ENCODE measurements around the gene TAC3. TPM values are rescaled to one million over a fixed set of nuclear protein-coding genes. Genes with fewer than 3 reads are reported as not detected.
"Not testable (repeated sequence)": the region's sequence is repeated elsewhere in the genome, so short reads cannot be mapped to it uniquely, and the experiment has no call there.

TAC3 gene
- total RNA-seq, 1 experiment from 2014 or later: not detected

DNA sequence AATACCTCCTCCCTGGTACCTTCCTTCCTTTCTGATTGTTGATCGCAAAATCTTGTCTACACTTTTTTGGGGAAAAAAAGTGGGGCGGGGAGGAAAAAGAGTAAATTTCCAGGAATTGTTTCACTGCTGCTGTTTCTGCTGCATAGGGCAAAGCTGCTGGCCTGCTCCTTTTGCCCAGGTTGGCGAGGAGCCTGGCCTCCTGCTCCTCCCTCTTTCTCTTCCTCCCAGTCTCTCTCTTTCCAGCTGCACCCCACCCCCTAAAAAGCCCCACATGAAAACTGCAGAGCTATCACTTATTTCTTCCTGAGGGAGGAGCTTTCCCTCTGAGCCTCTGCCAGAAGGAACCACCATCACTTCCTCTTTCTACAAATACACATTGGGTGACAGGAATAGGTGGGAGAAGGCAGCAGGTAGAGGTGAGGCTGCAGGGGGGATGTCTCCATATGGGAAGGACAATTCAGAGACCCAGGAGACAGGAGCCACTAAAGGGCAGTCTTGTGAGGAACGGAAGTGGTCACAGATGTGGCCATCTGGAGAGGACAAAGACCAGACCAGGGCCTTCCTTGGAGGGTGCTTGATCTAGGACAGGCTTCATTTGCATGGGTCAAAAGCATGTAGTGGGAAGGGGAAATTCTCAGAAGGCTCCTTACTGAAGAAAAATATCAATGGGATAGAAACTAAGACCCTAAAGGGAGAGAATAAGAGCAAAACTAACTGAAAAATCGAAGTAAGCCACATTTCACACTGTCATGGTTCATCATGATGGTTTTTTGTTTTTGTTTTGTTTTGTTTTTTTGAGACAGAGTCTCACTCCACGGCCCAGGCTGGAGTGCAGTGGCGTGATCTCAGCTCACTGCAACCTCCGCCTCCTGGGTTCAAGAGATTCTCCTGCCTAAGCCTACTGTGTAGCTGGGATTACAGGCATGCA lies 24.7 kb downstream of the TAC3 start:
- in situ Hi-C loops (cut with HindIII; ENCODE audit: low pct_unique_long_range_greater_than_20kb, low sequenced_read_pairs): no loop called here

DNA sequence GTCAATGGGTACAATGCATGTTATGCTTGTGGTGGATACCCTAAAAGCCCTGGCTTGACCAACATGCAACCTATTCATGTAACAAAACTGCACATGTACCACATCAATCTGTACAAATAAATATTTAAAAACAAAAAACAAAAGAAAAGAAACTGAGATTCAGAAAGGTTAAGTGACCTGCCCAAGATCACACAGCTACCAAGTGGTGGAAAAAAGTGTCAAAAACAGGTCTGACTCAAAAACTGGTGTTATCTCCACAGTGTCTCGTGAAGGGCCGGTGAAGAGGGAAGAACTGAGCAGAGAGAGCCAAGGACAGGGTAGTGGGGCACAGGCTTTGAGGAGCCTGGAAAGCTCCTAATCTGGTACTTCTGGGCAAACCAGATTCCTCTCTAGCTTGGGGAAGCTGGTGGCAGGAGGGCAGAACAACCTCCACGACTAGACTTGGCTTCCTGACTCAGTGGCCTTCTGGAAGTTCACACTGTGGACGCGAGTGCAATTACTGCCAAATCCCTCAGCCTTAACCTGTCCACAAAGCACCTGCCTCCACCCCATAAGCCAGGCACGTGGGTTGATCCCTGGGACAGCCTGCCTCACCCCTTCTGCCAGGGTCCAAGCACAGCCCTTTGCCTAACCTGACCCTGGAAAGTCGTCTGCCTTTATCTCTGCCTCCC lies 25.5 kb downstream of the TAC3 start:
- in situ Hi-C loops (cut with HindIII; ENCODE audit: low pct_unique_long_range_greater_than_20kb, low sequenced_read_pairs): no loop called here
- DNase-seq (ENCODE audit: low read depth): no peak

More for the DNA sequence above, 24.7 kb downstream of the TAC3 start:
- DNase-seq (ENCODE audit: low read depth): no peak

DNA sequence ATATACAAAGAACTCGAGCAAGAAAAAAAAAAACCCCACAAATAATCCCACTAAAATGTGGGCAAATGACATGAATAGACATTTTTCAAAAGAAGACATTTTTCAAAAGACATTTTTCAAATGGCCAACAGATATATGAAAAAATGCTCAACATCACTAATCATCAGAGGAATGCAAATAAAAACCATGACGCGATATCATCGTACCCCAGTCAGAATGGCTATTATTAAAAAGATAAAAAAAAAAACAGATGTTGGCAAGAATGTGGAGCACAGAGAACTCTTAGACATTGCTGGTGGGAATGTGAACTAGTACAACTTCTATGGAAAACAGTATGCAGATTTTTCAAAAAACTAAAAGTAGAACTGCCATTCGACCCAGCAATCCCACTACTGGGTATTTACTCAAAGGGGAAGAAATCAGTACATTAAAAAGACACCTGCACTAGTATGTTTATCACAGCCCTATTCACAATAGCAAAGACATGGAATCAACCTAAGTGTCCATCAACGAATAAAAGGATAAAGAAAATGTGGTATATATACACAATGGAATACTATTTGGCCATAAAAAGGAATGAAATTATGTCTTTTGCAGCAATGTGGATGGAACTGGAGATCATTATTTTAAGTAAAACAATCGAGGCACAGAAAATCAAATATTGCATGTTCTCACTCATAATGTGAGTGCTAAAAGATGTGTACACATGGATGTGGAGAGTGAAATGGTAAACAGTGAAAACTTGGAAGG lies 26.3 kb downstream of the TAC3 start:
- no peak for DNase-seq (ENCODE audit: low read depth)
- in situ Hi-C loops (cut with HindIII; ENCODE audit: low pct_unique_long_range_greater_than_20kb, low sequenced_read_pairs): no loop called here

- DNase-seq (ENCODE audit: low read depth): no peak
- in situ Hi-C loops (cut with HindIII; ENCODE audit: low pct_unique_long_range_greater_than_20kb, low sequenced_read_pairs): no loop called here
Observed at GRCh38 chr12:56988207-56988739, 28.1 kb downstream of the TAC3 start.

DNA sequence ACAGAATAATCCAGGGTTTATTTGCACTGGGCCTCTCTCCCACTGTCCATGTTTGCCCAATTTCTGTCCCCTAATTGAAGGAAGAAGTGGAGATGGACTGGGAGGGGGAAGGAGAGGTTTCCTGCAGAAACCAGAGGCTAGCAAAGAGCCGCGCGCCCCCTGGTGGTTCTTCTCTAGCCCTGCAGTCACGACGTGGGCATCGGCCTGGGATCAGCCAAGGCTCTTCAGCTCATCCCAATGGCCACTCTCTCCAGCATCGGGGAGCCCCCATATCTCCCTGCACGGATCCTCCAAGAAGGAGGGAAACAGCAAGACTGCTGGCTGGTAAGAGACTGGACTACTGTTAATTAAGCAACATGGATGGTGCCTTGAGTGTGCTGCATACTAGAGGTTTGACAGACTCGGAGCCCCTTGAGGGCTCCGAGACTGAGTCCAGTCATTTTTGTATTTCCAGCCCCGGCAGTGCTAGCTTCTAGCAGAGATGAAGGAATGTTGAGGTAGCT lies 28.7 kb downstream of the TAC3 start:
- DNase-seq (ENCODE audit: low read depth): peak; percentile 68
- in situ Hi-C loops (cut with HindIII; ENCODE audit: low pct_unique_long_range_greater_than_20kb, low sequenced_read_pairs): no loop called here

DNA sequence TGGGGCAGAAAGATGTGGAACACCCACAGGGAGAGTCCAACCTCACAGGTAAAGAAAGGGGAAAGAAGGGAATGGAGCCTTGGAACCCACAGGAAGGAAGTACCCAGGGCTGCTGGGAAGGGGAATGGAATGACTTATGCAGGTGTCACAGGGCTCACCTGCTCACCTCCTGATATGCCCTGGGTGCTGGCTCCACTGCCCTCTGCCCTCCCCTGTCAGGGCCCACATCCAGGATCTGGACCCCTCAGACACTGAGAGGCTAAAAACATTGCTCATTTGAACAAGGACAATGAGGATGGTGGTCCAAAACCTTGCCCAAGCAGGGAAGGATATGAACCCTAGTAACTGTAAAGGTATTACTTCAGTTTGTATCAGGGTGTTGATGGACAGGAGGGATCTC lies 29.3 kb downstream of the TAC3 start:
- no peak for DNase-seq (ENCODE audit: low read depth)
- in situ Hi-C loops (cut with HindIII; ENCODE audit: low pct_unique_long_range_greater_than_20kb, low sequenced_read_pairs): no loop called here

GRCh38 chr12:56985714-56986113 lies 30.6 kb downstream of the TAC3 start:
- in situ Hi-C loops (cut with HindIII; ENCODE audit: low pct_unique_long_range_greater_than_20kb, low sequenced_read_pairs): not testable (repeated sequence)
- peak; percentile 72 for DNase-seq (ENCODE audit: low read depth)

- in situ Hi-C loops (cut with HindIII; ENCODE audit: low pct_unique_long_range_greater_than_20kb, low sequenced_read_pairs): no loop called here
- no peak for DNase-seq (ENCODE audit: low read depth)
Observed at GRCh38 chr12:56983386-56983785, 32.9 kb downstream of the TAC3 start.

DNA sequence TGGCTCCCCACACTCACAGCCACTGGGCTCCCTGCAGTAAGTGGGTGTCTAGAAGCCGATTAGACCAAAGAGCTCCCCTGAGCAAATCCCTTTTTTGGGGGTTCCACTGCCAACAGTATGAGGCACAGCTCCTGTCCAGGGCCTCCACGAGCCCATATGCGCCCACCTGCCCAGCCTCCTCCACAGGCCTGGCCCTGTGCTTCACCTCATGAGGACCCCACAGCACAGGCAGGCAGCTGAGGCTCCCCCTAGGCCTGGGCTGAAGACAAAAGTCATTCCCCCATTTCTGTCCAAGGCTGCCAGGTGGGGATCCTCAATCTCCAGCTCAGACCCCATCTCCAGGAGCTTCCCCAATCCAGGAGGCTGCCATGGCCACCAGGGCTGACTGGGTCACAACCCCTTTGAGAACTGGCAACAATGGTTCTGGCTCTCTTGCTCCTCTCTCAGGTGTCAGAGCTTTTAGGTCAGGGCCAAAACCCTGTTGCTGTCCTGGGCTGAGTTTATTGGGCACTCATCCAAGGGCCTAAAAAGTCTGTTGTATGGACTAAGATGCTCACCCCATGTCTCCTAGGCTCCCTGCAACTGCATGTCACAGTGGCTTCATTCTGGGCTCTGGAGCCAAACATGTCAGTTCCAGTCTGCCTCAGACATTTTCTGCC lies 33.6 kb downstream of the TAC3 start:
- in situ Hi-C loops (cut with HindIII; ENCODE audit: low pct_unique_long_range_greater_than_20kb, low sequenced_read_pairs); DNase-seq (ENCODE audit: low read depth): not testable (repeated sequence)

- in situ Hi-C loops (cut with HindIII; ENCODE audit: low pct_unique_long_range_greater_than_20kb, low sequenced_read_pairs): no loop called here
Observed at GRCh38 chr12:56980941-56981530, 35.3 kb downstream of the TAC3 start.

GRCh38 chr12:56980268-56980667 lies 36.1 kb downstream of the TAC3 start:
- in situ Hi-C loops (cut with HindIII; ENCODE audit: low pct_unique_long_range_greater_than_20kb, low sequenced_read_pairs): no loop called here
- no peak for DNase-seq (ENCODE audit: low read depth)

More at GRCh38 chr12:56980941-56981530, 35.3 kb downstream of the TAC3 start:
- no peak for DNase-seq (ENCODE audit: low read depth)

GRCh38 chr12:56979628-56980027 lies 36.7 kb downstream of the TAC3 start:
- no peak for DNase-seq (ENCODE audit: low read depth)
- in situ Hi-C loops (cut with HindIII; ENCODE audit: low pct_unique_long_range_greater_than_20kb, low sequenced_read_pairs): no loop called here

DNA sequence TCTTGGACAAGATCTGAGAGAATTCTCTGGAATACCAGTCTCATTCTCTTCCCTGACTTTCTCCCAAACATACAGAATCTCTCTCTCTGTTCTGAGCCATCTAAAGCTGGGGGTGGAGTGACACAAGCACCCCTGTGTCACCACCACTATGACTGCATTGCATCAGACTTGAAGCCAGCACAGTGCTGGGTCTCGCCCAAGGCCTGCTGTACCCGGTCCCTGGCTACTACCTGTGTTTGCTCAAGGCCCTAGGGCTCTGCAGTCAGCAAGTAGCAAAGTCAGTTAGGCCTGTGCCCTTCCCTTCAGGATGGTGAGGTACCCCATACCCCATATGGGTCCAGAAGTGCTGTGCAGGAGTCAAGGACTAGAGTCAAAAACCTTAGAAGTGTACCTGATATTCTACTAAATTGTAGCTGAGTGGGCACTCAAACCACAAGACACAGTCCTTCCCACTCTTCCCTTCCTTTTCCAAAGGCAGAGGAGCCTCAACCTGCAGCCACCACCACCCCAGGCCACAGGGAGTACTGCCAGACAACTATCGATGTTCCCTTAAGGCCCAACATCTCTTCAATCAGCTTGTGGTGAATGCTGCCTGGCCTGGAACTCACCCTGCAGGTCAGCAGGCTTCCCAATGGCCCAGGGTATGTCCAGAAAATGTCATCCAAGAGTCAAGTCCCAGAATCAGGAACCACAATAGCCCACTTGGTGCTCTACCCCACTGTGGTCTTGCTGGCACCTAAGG lies 37.8 kb downstream of the TAC3 start:
- in situ Hi-C loops (cut with HindIII; ENCODE audit: low pct_unique_long_range_greater_than_20kb, low sequenced_read_pairs): no loop called here
- DNase-seq (ENCODE audit: low read depth): no peak

DNA sequence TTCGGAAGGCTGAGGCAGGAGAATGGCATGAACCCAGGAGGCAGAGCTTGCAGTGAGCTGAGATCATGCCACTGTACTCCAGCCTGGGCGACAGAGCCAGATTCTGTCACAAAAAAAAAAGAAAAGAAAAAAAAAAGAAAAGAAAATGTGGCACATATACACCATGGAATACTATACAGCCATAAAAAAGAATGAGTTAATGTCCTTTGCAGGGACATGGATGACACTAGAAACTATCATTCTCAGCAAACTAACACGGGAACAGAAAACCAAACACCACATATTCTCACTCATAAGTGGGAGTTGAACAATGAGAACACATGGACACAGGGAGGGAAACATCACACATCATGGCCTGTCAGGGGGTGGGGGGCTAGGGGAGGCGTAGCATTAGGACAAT lies 39.0 kb downstream of the TAC3 start:
- in situ Hi-C loops (cut with HindIII; ENCODE audit: low pct_unique_long_range_greater_than_20kb, low sequenced_read_pairs); DNase-seq (ENCODE audit: low read depth): not testable (repeated sequence)

DNA sequence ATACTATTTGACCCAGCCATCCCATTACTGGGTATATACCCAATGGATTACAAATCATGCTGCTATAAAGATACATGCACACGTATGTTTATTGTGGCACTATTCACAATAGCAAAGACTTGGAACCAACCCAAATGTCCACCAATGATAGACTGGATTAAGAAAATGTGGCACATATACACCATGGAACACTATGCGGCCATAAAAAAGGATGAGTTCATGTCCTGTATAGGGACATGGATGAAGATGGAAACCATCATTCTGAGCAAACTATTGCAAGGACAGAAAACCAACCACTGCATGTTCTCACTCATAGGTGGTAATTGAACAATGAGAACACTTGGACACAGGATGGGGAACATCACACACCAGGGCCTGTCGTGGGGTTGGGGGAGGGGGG lies 42.1 kb downstream of the TAC3 start:
- DNase-seq (ENCODE audit: low read depth); in situ Hi-C loops (cut with HindIII; ENCODE audit: low pct_unique_long_range_greater_than_20kb, low sequenced_read_pairs): not testable (repeated sequence)

DNA sequence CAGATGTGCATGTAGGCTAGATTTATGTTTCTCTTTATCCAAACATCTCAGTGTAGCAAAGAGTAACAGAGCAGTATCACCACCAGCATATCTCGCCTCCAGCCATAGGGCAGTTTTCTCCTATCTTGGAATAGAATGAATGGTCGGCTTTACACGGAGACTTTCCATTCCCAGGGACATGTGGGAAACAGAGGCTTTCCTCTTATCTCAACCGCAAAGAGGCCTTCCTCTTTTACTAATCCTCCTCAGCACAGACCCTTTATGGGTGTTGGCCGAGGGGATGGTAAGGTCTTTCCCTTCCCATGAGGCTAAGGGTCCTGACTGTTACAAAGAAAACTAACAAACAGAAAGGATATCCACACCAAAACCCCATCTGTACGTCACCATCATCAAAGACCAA lies 47.4 kb downstream of the TAC3 start:
- in situ Hi-C loops (cut with HindIII; ENCODE audit: low pct_unique_long_range_greater_than_20kb, low sequenced_read_pairs): not testable (repeated sequence)

More for the DNA sequence above, 47.4 kb downstream of the TAC3 start:
- DNase-seq (ENCODE audit: low read depth): not testable (repeated sequence)
